SHP77 treated with DMSO at 0.1 percent for 48 hours (cell line): ENCODE measurements around the gene AIFM2.
"Not testable (repeated sequence)": the region's sequence is repeated elsewhere in the genome, so short reads cannot be mapped to it uniquely, and the experiment has no call there.

ENCODE experiments used
- DNase-seq: peaks from one replicate; lab custom pipeline; 2025; lab: John Stamatoyannopoulos, UW

AIFM2 gene

DNA sequence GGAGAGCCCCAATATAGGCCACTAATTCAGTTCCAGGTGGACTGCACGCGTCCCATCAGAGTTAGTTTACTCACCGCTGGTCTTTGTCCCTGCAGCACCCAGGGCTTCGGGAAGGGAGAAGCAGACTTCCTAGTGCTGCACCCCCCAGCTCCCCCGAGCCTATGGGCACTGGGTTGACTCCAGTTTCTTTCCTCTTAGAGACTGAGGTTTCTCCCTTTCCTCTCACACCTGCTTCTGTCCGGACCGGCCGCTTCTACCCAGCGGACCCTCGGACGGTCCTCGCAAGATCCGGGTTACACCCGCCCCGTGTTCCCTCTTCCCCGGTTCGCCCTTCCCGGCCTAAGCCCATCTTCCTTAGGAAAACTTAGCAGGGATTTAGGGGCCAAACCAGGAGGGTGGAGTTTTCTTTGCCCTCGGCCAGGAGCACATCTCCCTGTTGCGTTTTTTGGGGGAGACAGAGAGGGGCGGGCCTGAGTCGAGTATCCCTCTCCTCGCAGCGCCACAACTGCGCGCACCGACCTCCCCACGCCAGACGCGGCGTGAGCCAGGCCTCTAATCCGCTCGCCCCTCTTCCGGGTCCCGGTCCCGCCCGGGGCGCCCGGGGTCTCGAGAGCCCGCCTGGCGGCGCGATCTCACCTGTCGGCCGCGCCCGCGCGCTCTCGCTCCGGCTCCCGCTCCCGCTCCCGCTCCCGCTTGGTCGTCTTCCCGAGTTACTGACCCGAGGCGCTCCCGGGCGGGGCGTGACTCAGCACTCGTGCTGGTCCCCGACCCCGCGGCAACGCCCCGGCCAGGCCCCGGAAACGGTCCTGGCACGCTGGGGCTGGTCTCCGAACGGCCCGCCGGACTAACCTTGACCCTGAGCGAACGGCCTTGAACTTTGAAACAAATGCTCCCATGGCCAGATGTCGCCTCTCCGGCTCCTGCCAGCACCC is at the start of gene AIFM2:
AIFM2 (minus strand) TSS at position 728 of the 932 bp plus-strand sequence. CDS start 8,741 bp downstream, outside the sequence.
- no peak for DNase-seq

DNA sequence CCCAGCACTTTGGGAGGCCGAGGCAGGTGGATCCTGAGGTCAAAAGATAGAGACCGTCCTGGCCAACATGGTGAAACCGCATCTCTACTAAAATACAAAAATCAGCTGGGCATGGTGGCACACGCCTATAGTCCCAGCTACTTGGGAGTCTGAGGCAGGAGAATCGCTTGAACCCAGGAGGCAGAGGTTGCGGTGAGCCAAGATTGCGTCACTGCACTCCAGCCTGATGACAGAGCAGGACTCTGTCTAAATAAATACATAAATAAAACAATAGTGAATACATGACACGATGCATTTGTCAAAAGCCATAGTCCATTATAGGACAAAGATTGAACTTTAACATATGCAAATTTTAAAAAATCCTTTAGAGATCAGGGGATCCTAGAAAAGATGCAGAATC is 46.6 kb upstream of the AIFM2 start:
- DNase-seq = not testable (repeated sequence)

GRCh38 chr10:70178139-70178725 is 45.6 kb upstream of the AIFM2 start:
- no peak for DNase-seq

DNA sequence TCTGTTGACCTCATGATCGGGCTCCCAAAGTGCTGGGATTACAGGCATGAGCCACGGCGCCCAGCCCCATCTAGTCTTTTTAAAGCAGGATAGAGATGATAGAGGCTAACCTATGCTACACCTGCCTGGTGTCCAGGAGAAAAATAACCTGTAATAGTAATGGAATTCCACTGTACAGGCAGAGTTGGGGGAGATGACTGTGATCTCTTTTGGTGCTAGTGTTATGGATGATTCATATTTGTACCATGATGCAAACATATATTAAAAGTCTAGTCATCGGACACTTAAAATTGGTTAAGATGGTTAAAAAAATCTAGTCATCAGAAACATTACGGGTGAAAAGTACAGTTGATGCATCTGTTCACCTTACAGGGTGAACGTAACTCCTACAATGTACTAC is 43.8 kb upstream of the AIFM2 start:
- no peak for DNase-seq

GRCh38 chr10:70175516-70175915 is 42.9 kb upstream of the AIFM2 start:
- no peak for DNase-seq

GRCh38 chr10:70174058-70174741 is 41.6 kb upstream of the AIFM2 start:
- no peak for DNase-seq

DNA sequence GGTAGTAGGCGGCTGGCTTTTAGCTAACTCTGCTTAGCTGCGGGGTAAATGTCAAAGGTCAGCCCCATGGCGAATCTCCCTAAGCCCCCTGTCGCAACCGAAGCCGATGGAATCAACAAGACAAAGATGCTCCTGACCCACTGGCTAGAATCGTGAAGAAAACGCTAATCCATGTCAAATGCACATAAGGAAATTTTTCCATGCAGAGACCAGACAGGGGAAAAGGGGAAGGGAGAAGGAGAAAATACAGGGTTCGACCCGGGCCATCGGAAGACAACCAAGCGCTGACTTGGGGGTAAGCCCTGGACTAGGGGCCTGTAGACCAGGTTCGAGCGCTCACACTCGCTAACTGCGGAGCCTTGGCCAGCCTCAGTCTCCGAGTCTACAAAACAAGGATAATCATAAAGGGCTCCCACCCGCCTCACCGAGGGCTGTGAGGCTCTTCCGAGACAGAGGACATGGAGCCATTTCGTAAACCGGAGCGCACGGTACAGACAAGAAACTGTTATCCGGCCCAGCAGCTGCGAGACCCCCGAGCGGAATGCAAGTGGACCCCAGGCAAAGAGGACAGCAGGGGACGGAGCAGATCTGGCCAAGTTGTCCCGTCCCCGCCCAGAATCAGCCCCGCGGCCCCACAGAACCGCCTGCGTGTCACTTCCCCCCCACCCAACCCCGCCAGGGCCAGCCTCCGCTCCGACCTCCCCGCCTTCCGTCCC is 37.2 kb upstream of the AIFM2 start:
- DNase-seq = no peak

DNA sequence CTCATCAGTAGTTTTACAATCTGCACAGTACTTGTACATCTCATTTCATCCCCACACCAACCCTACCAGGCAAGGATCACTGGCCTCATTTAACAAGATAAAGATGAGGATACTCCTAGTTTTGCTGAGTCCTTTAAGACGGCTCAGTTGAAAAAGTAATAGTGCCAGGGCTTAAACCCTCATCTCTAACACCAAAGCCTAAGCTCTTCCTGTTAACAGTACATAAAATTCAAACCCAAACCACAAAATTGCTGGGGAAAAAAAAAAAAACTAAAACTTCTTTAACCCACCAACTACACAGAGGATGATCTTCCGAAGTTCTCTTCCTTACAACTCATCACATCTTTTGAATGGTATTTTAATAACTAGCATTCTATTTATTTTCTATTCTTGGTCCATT is 36.4 kb upstream of the AIFM2 start:
- DNase-seq = no peak

- DNase-seq = no peak
Observed at GRCh38 chr10:70167246-70167645, 34.6 kb upstream of the AIFM2 start.

- DNase-seq = no peak
Observed at GRCh38 chr10:70166394-70166793, 33.8 kb upstream of the AIFM2 start.

DNA sequence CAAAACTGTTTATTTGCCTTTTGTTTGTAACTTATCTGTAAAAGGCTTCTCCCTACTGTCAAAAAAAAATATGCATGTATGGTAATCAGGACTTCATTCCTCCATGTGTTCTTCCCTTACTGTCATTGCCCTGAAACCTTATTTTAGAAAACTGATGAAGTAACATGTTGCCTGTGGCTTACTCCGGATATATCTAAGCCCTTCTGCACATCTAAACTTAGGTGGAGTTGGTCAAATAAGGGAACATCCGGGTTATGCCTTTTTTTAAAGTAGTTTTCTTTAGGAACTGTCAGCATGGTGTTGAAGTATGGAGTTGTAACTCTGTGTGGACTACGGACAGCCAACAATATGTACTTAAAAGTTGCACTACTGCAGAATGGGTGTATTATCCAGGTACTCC is 31.5 kb upstream of the AIFM2 start:
- DNase-seq = no peak

DNA sequence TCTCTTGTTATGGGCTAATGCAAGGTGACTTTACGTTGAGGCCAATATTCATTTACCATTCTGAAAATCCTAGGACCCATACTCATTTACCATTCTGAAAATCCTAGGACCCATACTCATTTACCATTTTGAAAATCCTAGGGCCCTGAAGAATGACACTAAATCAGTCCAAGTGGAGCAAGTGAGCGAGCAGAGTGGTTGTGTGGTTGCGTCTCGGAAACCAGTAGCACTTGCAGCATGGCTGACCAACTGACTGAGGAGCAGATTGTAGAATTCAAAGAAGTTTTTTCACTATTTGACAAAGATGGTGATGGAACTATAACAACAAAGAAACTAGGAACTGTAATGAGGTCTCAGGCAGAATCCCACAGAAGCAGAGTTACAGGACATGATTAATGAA is 30.8 kb upstream of the AIFM2 start:
- DNase-seq = no peak

DNA sequence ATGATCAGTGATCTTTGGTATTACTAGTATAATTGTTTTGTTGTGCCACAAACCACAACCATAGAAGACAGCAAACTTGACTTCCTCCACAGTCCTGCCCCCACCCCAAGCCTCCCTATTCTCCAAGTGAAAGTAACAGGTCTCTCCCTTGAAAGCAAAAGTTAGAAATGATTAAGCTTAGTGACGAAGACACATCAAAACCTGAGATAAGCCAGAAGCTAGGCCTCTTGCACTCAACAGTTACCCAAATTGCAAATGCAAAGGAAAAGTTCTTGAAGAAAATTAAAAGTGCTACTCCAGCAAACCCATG is 30.2 kb upstream of the AIFM2 start:
- no peak for DNase-seq

GRCh38 chr10:70162151-70162891 is 29.7 kb upstream of the AIFM2 start:
- no peak for DNase-seq

GRCh38 chr10:70160798-70161197 is 28.2 kb upstream of the AIFM2 start:
- DNase-seq = no peak

DNA sequence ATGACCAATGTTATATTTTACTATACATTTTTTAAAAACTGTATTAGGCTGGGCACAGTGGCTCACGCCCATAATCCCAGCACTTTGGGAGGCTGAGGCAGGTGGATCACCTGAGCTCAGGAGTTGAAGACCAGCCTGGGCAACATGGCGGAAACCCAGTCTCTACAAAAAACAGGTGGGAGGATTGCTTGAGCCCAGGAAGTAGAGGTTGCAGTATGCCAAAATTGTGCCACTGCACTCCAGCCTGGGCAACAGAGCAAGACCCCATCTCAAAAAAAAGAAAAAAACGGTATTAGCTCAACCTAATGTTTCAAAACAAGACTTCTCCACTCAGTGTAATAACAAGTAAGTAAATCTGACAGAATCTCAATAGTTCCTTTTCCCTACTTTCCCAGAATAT is 26.7 kb upstream of the AIFM2 start:
- not testable (repeated sequence) for DNase-seq

DNA sequence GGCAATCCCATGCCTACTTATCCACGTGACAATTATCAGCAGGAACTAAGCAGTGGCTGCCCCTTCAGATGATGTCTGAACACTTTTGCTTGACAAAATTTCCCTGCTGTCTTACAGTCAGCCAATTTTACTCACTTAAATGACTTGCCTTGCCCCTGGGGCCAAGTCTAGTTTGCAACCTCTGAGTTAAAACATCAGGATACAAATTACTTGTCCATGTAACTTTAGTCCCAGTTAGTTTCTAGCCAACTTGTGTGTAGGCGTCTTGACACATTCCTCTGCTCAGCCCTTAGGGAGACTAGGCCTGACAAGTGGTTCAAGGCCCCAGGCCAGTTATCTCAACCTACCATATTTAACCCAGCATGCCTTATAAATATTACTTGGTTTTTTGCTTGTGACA is 25.5 kb upstream of the AIFM2 start:
- no peak for DNase-seq

DNA sequence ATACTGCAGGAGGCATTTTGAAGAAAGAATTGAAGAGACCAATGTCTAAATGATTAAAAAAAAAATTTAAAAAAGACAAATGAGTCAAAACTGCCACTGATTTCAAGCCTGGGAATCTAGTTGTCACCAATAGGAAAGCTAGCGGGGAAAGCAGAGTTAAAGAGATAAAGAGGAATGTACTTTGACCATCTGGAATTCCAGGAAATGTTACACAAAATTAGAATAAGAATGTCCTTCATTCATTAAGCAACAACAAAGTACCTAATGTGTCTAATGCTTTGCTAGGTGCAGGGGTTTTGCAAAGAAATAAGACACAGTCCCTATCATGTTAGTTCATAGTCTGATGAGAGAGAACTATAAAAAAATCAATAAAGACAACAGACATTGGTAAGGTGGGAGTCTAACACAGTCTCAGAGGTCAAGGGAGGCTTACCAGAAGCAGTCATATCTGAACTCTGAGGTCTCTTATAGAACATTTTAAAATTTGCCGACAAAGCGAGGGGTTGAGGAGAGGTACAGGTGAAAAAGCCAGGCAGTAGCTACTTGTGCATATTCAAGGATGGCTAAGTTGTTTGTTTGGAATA is 22.7 kb upstream of the AIFM2 start:
- no peak for DNase-seq

DNA sequence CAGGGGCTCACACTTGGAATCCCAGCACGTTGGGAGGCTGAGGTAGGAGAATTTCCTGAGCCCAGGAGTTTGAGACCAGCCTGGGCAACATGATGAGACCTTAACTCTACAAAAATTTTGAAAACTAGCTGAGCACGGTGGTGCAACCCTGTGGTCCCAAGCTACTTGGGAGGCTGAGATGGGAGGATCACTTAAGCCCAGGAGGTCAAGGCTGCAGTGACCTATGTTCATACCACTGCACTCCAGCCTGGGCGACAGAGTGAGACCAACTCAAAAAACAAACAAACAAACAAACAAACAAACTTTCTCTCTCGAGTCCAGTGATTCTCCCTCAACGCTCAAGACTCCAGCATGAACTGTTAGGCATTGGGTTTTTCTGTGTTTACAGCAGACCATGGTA is 15.9 kb upstream of the AIFM2 start:
- DNase-seq = no peak

- DNase-seq = no peak
Observed at GRCh38 chr10:70147259-70147625, 14.6 kb upstream of the AIFM2 start.

DNA sequence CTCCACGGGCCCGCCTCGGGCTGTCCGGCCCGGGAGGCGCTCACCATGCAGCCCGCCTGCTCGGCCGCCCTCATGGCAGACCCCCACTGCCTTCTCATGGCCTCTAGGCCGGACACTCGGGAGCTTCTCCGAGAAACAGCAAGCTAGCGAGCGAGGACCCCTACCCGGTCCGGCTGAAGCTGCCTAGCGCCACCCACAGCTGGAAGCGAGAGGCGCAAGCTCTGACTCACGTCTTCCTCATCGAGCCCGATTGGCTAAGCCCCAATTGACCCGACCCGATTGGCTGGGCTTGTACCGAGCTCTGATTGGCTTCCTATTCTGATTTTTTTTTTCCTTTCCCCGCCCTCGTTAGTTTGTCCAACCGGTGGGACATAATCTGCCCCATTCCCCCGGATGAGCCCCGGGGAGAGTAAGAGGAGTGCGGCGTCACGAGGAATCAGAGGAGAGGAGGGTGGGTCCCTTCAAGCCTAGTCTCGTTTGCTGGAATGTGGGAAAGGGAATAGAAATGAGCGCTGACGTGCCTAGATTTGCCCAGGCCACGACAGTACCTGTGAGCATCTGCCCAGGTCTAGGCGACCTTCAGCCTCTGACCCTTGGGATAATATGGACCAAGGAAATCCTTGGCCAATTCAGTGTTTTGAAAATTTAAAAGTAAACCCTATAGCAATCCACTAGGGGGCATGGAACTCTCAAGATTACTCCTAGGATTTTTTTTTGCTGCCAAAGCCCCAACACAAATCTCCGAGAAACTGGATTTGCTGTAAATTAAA is 14.0 kb upstream of the AIFM2 start, which contains the start of gene TYSND1:
TYSND1 (minus strand) TSS at position 212 of the 770 bp plus-strand sequence; CDS start at position 98, 114 bp downstream.
- peak; percentile 82 for DNase-seq
